HPDE6-E6E7 (cell line): ENCODE results near the gene PPP2R3B.
A peak's percentile ranks its signal among the peaks of the same experiment; 100 is the strongest.
"Not testable (repeated sequence)": the region's sequence is repeated elsewhere in the genome, so short reads cannot be mapped to it uniquely, and the experiment has no call there.

Experiments used
- DNase-seq: peaks from one replicate; pipeline ENCODE4 v3.0.0; 2011; ENCODE audit warnings: missing footprints; ENCODE audit errors: extremely low spot score

PPP2R3B gene

GRCh38 chrX:320126-320783, 66.5 kb downstream of the PPP2R3B start:
- DNase-seq = no peak

DNA sequence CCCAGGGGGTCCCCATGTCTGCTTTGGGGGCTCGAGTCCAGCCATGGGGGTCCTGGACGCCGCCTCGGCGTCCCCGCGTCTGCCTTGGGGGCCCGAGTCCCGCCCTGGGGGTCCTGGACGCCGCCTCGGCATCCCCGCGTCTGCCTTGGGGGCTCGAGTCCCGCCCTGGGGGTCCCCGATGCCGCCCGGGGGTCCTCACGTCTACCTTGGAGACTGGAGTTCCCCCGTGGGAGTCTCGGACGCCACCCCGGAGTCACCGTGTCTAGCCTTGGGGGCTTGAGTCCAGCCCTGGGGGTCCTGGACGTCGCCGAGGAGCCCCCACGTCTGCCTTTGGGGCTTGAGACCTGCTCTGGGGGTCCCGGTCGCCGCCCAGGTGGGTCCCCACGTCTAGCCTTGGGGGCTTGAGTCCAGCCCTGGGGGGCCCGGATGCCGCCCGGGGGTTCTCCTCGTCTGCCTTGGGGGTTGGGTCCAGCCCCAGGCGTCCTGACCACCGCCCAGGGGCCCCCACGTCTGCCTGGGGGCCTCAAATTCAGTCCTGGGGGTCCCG, 67.1 kb downstream of the PPP2R3B start:
- DNase-seq = no peak

DNA sequence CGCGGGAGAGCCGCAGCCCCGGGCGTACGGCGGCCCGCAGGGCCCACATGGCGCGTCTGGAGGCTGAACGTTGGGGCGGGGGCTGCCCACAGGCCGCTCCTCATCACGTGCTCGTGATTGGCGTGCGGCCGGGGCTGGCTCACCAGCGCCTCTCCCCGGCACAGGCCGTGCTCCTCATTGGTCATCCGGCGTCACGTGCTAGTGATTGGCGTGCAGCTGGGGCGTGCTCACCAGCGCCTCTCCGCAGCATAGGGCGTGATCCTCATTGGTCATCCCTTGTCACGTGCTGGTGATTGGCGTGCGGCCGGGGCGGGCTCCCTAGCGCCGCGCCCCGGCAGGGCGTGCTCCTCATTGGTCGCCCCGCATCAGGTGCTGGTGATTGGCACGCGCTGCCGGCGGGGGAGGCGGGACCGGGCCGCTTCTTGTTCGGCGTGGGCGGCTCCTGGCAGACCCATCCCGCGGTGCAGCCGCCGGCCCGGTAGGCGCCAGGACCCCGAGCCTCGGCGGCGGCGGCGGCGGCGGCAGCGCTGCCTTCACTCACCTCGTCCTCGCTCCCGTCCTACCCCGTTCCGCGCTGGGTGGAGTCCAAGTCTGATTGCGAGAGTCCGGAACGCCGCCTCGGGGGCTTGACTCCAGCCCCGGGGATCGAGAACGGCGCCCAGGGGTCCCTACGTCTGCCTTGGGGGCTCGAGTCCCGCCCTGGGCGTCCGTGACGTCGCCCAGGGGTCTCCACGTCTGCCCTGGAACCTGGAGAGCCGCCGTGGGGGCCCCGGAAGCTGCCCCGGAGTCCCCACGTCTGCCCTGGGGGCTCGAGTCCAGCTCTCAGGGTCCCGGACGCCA, 67.7 kb downstream of the PPP2R3B start, which contains the start of gene GTPBP6:
Gene GTPBP6, minus strand, starts transcription at position 58 of the 840 bp plus-strand sequence. Its CDS starts 9 bp downstream, at position 49.
- peak; percentile 97 for DNase-seq

DNA sequence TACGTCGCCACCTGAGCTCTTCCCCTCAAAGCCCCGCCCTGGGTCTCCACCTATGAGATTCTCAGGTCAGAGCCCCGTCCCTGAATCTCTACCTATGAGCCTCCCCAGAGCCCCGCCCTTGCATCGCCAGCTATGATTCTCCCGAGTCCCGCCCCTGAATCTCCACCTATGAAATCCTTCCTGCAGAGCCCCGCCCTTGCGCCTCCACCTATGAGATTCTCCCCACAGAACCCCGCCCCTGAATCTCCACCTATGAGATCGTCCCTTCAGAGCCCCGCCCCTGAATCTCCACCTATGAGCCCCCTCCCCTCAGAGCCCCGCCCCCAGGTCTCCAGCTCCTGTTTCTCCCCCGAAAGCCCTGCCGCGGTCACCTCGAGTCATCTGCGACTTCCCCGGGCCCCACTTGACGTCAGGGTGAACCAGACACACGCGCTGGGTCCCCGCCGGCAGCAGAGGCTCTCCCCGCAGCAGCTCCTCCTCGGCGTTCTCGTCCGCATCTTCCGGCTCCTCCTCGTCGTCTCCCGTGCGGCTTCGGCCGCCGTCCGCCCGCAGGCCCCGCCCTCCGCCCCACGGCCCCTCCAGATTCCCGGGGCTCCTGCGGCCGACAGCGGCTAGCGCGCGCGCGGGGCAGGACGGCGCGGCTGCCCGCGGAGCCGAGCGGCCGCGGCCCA, 68.5 kb downstream of the PPP2R3B start:
- peak; percentile 91 for DNase-seq

DNA sequence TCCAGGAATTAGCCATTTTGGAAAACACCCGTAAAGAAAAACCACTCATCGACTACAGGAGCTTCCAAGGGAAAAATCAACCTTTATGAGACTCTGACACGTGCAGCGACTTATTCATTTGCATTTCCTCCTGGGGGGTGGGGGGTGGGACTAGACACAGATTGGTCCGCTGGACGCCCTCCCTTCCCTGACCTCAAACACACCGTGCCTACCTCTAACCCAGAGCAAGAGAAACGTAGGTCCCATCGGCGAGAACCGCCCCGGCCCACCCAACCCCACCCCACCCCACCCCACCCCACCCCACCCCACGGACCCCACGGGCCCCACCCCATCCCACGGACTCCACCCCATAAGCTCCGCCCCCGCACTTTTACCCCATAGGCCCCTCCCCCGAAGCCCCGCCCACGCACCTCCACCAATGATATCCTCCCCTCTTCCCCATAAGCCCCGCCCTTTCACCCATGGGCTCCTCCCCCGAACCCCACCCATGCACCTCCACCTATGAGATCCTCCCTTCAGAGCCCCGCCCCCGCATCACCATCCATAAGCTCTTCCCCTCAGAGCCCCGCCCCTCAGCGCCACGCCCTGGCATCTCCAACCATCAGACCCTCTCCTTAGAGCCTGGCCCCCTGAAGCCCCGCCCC, 69.2 kb downstream of the PPP2R3B start:
- no peak for DNase-seq

GRCh38 chrX:316351-317325, 70.1 kb downstream of the PPP2R3B start:
- no peak for DNase-seq

DNA sequence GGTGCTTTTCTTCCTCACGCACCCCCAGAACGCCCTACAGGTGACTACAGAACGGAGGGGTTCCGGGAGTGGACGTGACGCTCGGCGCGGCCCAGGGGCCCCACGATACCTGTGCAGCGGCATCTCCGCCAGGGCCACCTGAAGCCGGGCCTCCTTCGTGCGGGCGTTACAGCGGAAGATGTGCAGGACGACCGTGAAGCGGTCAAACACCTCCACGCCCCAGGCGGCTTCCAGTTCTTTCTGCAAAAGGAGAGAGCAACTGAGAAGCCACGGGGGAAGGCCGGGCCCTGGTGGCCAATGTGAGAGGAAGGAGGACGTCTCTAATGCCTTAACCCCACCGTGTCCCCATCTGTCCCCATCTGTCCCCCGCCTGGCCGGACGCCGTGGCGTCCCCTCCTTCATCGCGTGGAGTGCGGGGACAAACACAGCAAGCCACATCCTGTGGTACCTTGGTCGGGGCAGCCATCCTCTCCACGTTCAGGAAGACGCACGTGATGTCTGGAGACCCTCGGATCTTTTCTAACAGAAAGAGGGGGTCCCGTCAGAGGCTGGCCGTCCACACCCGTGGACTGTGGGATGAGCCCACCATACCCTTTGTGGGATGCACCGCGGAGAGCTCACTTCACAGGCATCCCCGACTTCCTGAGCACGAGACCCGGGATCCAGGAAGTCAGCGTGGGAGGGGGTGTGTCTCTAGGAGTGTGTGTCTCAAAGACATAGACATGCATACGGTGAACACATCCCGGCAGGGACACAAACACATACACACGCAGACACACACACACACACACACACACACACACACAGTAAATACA, 71.7 kb downstream of the PPP2R3B start:
- DNase-seq = no peak

DNA sequence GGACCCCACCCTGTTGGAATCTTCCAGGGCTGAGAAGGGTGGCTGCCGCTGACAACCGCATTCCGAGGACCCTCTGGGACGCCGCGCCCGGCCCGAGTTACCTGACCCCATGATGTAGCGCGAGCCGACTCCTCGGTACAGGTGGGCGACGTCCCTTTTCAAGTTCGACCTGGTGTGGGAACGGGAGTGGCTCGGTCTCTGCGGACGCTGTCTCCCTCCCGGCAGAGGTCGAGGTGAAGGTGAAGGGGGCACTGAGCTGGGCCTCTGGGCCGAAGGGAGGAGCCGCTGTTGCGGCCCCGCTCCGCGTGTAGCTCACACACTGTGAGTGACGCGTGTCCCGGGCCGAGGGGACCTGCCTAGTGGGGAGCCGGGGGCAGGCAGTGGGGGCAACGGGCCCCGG, 72.7 kb downstream of the PPP2R3B start:
- no peak for DNase-seq

DNA sequence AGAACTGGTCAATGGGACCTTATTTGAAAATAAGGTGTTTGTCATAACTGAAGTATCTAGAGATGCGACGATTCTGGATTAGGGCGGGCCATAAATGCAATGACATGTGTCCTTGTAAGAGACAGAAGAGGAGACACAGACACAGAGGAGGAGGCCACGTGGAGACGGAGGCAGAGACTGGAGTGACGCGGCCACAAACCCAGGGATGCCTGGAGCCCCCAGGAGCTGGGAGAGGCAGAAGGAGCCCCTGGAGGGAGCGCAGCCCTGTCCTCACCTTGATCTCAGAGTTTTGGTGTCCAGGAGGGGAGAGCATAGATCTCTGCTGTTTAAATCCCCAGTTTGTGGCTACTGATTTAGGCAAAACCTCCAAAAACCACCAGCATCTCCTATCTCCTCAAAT, 73.2 kb downstream of the PPP2R3B start:
- DNase-seq = no peak

DNA sequence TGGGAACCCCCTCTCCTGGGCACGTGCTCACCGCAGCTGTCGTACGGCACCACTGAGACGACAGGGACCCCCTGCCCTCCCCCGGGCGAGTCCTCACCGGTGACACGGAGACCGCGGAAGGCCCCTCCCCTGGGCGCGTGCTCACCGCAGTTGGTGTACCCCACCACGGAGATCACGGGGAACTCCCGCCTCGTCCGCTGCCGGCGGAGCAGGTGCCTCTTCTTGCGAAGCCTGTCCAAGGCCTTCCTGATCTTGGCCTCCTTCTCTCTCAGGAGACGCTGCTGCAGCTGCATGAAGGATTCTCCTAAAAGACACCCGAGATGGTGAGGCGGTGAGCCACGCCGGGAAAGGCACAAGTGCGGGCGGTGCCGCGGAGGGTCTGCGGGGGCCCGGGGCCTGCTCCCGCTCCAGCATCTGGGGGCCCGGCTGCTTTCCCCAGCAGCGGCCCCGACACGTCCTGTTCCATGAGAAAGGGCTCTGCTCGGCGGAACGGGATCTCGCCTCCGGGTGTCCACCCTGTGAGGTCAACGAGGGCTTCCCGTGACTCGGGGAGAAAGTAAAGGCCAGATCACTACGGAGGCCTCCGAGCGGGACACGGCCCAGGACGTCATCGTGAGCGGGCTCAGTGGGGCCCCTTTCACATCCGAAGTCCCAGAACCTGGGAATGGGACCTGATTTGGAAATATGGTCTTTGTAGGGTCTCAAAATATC, 73.9 kb downstream of the PPP2R3B start:
- no peak for DNase-seq

- no peak for DNase-seq
Observed at GRCh38 chrX:311156-312129, 75.3 kb downstream of the PPP2R3B start.

- no peak for DNase-seq
Observed at GRCh38 chrX:310621-311155, 76.0 kb downstream of the PPP2R3B start.

DNA sequence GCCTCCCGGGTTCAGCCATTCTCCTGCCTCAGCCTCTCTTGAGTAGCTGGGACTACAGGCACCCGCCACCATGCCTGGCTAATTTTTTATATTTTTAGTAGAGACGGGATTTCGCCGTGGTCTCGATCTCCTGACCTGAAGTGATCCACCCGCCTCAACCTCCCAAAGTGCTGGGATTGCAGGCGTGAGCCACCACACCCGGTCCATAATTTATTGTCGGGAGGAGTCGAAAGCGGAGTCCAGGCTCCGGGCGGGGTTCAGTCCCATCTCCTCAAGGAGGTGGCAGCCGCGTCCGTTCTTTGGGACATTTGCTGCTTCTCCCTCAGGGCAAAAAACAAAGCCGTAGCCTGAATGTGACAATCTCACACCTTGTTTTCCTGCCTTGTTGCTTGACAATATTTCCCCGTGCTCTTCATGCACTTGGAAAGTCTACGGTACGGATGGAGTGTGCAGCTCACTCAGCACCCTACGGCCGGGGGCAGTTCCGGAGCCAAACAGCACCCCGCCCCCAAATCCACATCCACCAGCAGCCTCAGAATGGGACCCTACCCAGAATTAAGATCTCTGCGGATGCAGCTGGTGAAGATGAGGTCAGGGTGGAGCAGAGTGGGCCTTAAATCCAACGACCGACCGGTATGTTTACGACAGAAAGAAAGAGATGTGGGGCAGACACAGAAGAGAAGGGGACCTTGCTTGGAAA, 77.7 kb downstream of the PPP2R3B start:
- no peak for DNase-seq

DNA sequence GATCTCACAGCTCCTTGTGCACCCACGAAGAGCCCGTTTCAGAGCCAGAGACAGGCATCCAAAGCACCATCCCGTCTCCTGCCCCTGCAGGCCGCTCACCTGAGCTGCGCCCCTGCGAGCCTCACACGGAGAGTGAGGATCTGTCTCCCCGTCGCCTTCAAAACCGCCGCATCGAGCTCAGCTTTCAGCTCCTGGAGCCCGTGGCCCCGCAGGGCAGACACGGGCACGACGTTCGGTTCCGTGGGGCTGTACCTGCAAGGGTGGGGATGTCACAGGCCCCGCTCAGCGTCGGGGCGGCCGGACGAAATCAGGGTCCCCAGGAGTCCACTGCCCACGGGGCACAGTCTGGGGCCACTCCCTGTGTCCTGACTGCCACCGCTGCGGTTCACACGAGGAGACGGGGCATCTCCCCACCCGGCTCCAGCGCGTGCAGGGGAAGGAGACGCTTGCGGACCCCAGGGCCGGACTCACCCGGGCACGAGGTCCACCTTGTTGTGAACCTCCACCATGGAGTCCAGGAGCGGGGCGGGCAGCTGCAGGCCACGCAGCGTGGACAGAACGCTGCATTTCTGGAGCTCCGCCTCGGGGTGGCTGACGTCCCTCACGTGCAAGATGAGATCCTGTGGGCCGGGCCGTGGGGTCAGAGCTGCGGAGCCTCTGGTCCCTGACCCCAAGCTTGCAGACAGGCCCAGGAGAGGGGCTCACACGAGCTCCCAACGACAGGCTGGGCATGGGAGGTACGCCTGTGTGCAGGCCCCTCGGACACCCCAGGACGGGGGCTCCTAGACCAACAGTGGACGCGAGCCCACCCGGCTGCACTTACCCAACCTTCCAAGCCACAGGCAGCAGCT, 79.2 kb downstream of the PPP2R3B start:
- DNase-seq = no peak

DNA sequence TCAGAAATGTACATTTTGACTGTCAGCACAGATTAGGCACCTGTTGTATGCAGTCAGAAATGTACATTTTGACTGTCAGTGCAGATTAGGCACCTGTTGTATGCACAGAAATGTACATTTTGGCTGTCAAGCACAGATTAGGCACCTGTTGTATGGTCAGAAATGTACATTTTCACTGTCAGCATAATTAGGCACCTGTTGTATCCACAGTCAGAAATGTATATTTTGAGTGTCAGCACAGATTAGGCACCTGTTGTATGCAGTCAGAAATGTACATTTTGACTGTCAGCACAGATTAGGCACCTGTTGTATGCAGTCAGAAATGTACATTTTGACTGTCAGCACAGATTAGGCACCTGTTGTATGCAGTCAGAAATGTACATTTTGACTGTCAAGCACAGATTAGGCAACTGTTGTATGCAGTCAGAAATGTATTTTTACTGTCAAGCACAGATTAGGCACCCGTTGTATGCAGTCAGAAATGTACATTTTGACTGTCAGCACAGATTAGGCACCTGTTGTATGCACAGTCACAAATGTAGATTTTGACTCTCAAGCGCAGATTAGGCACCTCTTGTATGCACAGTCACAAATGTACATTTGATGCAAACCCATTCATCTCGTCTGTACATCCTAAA, 80.0 kb downstream of the PPP2R3B start:
- not testable (repeated sequence) for DNase-seq
